Astrocyte (in vitro differentiated cells and primary cell): Measurements from ENCODE around the gene KCNQ1. TPM values are rescaled to one million over a fixed set of nuclear protein-coding genes. Genes with fewer than 3 reads are reported as not detected.

Experiments used
- DNase-seq: peaks from one replicate; pipeline ENCODE4 v3.0.0-alpha.2; 2010; ENCODE audit warnings: low read depth
- FAIRE-seq: peaks from 2 replicates; lab custom pipeline; 2011; peaks lifted over from hg19 to GRCh38; lab: Jason Lieb, UNC
- H2AFZ ChIP-seq: 2 replicates; pipeline ENCODE4 v1.6.0; 2012; ENCODE audit warnings: low read depth, low read length, inconsistent platforms
- H3K27ac ChIP-seq: 2 replicates; pipeline ENCODE4 v1.5.1; 2011; ENCODE audit warnings: low read depth, low read length, inconsistent platforms
- H3K27me3 ChIP-seq: 2 replicates; pipeline ENCODE4 v1.6.0; 2011; ENCODE audit warnings: low read length, inconsistent platforms; ENCODE audit not compliant: insufficient read depth
- H3K36me3 ChIP-seq: 2 replicates; pipeline ENCODE4 v1.5.1; 2011; ENCODE audit warnings: low read length, inconsistent platforms; ENCODE audit not compliant: insufficient read depth
- H3K4me1 ChIP-seq: 2 replicates; pipeline ENCODE4 v1.5.1; 2011; ENCODE audit warnings: low read length, inconsistent platforms; ENCODE audit not compliant: insufficient read depth
- H3K4me2 ChIP-seq: 2 replicates; pipeline ENCODE4 v1.6.0; 2012; ENCODE audit warnings: low read length, inconsistent platforms
- H3K4me3 ChIP-seq: 2 replicates; pipeline ENCODE4 v1.5.1; 2011; ENCODE audit warnings: low read depth, mild to moderate bottlenecking, low read length, inconsistent platforms; ENCODE audit not compliant: insufficient read depth
- H3K79me2 ChIP-seq: 2 replicates; pipeline ENCODE4 v1.6.0; 2012; ENCODE audit warnings: mild to moderate bottlenecking, low read length, inconsistent platforms; ENCODE audit not compliant: insufficient read depth
- H3K9ac ChIP-seq: 2 replicates; pipeline ENCODE4 v1.6.0; 2012; ENCODE audit warnings: mild to moderate bottlenecking, low read length, inconsistent platforms
- H3K9me3 ChIP-seq: 2 replicates; pipeline ENCODE4 v1.5.1; 2012; ENCODE audit warnings: low read depth, mild to moderate bottlenecking, low read length, inconsistent platforms; ENCODE audit not compliant: insufficient read depth
- H4K20me1 ChIP-seq: 2 replicates; pipeline ENCODE4 v1.6.0; 2012; ENCODE audit warnings: low read length, inconsistent platforms; ENCODE audit not compliant: insufficient read depth
- H3K27ac Mint-ChIP-seq: one replicate; pipeline ENCODE4 v1.8.0; 2021; ENCODE audit warnings: mild to moderate bottlenecking, mixed read lengths; ENCODE audit not compliant: unreplicated experiment
- H3K27me3 Mint-ChIP-seq: one replicate; pipeline ENCODE4 v1.8.0; 2021; ENCODE audit warnings: low read depth, mixed read lengths; ENCODE audit not compliant: unreplicated experiment
- H3K36me3 Mint-ChIP-seq: one replicate; pipeline ENCODE4 v1.8.0; 2021; ENCODE audit warnings: low read depth, mixed read lengths; ENCODE audit not compliant: unreplicated experiment
- H3K4me1 Mint-ChIP-seq: one replicate; pipeline ENCODE4 v1.8.0; 2021; ENCODE audit warnings: low read depth, mixed read lengths; ENCODE audit not compliant: unreplicated experiment
- H3K4me3 Mint-ChIP-seq: one replicate; pipeline ENCODE4 v1.8.0; 2021; ENCODE audit warnings: mild to moderate bottlenecking, moderate library complexity, mixed read lengths; ENCODE audit not compliant: unreplicated experiment
- H3K9me3 Mint-ChIP-seq: one replicate; pipeline ENCODE4 v1.8.0; 2021; ENCODE audit warnings: mild to moderate bottlenecking, mixed read lengths; ENCODE audit not compliant: unreplicated experiment
- EZH2 ChIP-seq: IDR thresholded peaks from 2 replicates; pipeline ENCODE4 v1.6.1; 2012; ENCODE audit warnings: mild to moderate bottlenecking, low read length, inconsistent platforms; ENCODE audit not compliant: insufficient read depth
- total RNA-seq: library from RNA; stranded (reverse); gene quantifications from 2 replicates; pipeline ENCODE4 v1.2.1, GENCODE V29; 2021
- TF ChIP-seq, protein P1 (sequence below): IDR thresholded peaks from 2 replicates; pipeline ENCODE4 v1.5.1; 2011; ENCODE audit warnings: low read depth, mild to moderate bottlenecking, inconsistent platforms, low read length, moderate library complexity; ENCODE audit not compliant: insufficient read depth

KCNQ1 gene
- total RNA-seq, 1 donor from 2014 or later = not detected

DNA sequence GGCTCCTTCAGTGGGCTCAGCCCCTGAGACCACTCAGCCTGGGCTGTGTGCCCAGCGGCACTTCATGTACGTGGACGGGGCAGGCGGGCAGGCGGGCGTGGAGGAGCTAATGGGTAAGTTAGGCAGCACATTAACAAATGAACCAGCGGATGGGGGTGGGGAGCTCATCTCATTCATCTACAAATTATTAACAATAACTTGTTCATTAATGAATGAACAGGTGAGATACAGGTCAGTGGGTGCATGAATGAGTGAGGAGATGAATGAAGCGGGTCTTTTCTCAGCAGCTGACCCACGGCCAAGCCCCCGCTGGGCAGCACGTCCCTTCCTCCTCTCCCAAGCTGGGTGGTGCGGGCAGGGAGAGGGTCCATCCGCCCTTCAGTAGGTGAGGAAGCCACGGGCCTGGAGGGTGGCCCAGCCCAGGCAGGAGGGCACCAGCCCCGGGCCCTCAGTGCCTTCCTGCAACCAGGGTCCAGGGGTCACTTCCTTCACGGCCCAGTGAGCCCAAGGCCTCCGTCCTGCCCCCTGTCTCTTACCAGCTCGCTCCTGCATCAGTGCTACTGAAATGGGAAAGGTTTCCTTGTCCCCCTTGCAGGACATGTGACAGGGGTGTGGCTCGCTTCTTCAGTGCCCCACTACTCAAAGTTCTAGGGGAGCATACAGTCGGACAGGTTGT is 315.5 kb downstream of the KCNQ1 start:
- no peak overlapping the region for H3K9ac ChIP-seq
- H3K27me3 ChIP-seq = no peaks in the 10 kb centered on the region
- no peaks in the 10 kb centered on the region for H3K4me1 ChIP-seq
- TF ChIP-seq EZH2 = no peak
- TF ChIP-seq, protein P1, sequence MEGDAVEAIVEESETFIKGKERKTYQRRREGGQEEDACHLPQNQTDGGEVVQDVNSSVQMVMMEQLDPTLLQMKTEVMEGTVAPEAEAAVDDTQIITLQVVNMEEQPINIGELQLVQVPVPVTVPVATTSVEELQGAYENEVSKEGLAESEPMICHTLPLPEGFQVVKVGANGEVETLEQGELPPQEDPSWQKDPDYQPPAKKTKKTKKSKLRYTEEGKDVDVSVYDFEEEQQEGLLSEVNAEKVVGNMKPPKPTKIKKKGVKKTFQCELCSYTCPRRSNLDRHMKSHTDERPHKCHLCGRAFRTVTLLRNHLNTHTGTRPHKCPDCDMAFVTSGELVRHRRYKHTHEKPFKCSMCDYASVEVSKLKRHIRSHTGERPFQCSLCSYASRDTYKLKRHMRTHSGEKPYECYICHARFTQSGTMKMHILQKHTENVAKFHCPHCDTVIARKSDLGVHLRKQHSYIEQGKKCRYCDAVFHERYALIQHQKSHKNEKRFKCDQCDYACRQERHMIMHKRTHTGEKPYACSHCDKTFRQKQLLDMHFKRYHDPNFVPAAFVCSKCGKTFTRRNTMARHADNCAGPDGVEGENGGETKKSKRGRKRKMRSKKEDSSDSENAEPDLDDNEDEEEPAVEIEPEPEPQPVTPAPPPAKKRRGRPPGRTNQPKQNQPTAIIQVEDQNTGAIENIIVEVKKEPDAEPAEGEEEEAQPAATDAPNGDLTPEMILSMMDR = no peak
- Mint-ChIP-seq H3K36me3 (peaks cover 2% of the 10 kb centered on the region), H3K9me3 (peaks cover 4% of the 10 kb centered on the region), H3K4me3 (no peak overlapping the region), H3K27me3 (peaks cover 31% of the 10 kb centered on the region), H3K27ac (no peak overlapping the region), H3K4me1 (no peaks in the 10 kb centered on the region)
- H3K4me2 ChIP-seq = no peak overlapping the region
- no peak overlapping the region for H3K4me3 ChIP-seq
- FAIRE-seq (no peak), DNase-seq (no peak)
- H4K20me1 ChIP-seq = no peaks in the 10 kb centered on the region
- no peaks in the 10 kb centered on the region for H3K79me2 ChIP-seq
- peaks cover 4% of the 10 kb centered on the region for H3K9me3 ChIP-seq
- no peaks in the 10 kb centered on the region for H3K36me3 ChIP-seq
- no peak overlapping the region for H2AFZ ChIP-seq
- H3K27ac ChIP-seq = no peak overlapping the region

DNA sequence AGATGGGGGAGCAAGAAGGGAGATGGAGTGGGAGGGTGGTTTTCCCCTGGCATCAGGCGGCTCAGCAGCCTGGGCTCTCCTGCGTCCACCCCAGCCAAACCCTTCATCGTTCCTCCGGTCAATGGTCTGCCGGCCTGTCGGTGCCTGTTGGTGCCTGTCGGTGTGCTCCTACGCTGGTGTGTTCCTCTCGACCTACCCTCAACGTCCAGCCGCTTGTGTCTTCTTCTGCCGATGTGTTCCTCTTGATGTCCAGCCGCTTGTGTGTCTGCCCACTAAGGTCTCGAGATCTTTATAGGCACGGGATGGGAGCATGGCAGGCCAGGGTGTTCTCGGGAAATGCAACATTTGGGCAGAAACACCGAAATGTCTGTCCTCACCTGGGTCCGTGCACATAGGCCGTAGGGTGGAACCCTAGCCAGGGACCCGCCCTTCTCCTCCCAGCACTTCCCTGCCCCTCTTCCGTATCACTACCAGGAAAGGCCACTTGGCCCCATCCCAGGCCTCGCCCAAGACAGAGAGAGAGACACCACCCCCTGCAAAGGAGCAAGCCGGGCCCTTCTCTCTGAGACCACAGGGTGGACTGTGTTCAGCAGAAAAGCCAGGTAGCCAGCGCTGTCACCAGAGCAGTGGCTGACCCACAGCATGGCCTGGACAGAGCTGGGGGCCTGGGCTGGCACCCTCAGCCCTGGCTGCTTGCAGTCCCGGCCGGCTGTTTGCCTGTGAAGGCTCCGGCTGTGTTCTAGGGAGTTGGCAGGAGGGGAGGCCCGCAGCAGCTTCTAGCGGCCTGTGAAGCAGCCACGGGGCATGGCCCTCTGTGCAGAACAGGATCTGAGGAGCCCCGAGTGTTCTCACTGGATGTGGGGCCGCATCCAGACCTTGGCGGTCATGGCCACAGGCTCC is 316.6 kb downstream of the KCNQ1 start:
- Histone ChIP-seq H3K36me3 (no peaks in the 10 kb centered on the region), H3K4me1 (no peaks in the 10 kb centered on the region), H3K4me3 (no peak overlapping the region), H3K4me2 (no peak overlapping the region), H3K79me2 (no peaks in the 10 kb centered on the region), H4K20me1 (no peaks in the 10 kb centered on the region), H3K27me3 (peaks cover 4% of the 10 kb centered on the region), H3K27ac (no peak overlapping the region), H2AFZ (no peak overlapping the region), H3K9ac (no peak overlapping the region), H3K9me3 (peaks cover 2% of the 10 kb centered on the region)
- Mint-ChIP-seq H3K27ac (no peak overlapping the region), H3K4me3 (no peak overlapping the region), H3K4me1 (no peaks in the 10 kb centered on the region), H3K36me3 (peaks cover 2% of the 10 kb centered on the region), H3K27me3 (peaks cover 33% of the 10 kb centered on the region), H3K9me3 (peaks cover 9% of the 10 kb centered on the region)
- TF ChIP-seq EZH2 = no peak
- TF ChIP-seq, protein P1 = no peak
- DNase-seq = no peak
- no peak for FAIRE-seq
